ENCODE results near the gene TOR1AIP1. TPM values are rescaled to one million over a fixed set of nuclear protein-coding genes. Genes with fewer than 3 reads are reported as not detected.

The TOR1AIP1 gene
- total RNA-seq, 1 donor from 2014 or later, result 50.5 TPM

DNA sequence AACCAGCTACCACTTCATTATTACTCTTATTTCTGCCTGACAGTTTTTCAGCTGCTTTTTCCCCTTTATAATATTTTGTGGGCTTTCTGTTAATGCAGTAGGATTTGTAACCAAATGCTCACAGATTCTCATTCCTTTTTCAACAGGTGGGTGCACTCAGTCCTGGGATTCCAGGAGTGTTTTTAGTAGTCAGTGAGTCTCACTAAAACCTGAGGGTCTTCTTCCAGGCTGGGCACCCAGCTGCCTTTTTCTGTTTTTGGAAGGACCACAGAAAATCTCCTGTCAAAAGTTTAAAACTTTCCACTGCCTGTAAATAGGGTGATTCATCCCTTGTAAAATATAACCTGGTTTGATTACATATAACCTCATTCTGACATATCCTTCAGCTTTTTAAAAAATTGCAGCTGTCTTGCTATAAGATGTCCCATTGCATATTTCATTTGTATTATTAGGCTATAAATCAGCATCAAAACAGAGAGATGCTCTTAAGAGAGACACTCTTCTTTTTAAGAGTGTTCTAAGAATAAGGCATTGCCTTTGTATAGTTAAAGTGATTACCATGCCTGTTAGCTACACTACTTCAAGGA is 55.7 kb downstream of the TOR1AIP1 start:
- no peak overlapping the region for H3K4me3 ChIP-seq (ENCODE audit: low read depth, low read length)
- DNase-seq (ENCODE audit: low read depth), result no peak
- TF ChIP-seq, protein P1, sequence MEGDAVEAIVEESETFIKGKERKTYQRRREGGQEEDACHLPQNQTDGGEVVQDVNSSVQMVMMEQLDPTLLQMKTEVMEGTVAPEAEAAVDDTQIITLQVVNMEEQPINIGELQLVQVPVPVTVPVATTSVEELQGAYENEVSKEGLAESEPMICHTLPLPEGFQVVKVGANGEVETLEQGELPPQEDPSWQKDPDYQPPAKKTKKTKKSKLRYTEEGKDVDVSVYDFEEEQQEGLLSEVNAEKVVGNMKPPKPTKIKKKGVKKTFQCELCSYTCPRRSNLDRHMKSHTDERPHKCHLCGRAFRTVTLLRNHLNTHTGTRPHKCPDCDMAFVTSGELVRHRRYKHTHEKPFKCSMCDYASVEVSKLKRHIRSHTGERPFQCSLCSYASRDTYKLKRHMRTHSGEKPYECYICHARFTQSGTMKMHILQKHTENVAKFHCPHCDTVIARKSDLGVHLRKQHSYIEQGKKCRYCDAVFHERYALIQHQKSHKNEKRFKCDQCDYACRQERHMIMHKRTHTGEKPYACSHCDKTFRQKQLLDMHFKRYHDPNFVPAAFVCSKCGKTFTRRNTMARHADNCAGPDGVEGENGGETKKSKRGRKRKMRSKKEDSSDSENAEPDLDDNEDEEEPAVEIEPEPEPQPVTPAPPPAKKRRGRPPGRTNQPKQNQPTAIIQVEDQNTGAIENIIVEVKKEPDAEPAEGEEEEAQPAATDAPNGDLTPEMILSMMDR (conservative IDR thresholded peaks at IDR 0.05; ENCODE audit: low read depth, low read length), result no peak

DNA sequence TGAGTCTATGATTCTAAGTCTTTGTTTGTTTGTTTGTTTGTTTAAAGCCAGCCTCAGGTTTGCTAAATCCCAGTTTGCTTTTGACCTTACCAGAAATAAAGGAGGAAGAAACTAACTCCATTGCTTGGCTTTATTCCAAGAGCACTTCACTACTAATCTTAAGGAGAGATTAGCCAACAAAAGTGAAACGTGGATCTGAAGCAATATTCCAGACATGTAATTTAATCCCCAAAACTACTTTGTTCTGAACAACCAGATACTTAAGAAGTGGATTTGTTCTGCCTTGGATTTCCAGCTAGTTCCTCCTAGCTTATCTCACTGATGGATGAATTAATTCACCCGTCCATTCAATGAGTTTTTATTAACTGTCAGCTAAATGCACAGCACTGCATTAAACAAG is 56.7 kb downstream of the TOR1AIP1 start:
- DNase-seq (ENCODE audit: low read depth), result no peak
- H3K4me3 ChIP-seq (ENCODE audit: low read depth, low read length), result no peak overlapping the region
- TF ChIP-seq, protein P1 (conservative IDR thresholded peaks at IDR 0.05; ENCODE audit: low read depth, low read length), result no peak

DNA sequence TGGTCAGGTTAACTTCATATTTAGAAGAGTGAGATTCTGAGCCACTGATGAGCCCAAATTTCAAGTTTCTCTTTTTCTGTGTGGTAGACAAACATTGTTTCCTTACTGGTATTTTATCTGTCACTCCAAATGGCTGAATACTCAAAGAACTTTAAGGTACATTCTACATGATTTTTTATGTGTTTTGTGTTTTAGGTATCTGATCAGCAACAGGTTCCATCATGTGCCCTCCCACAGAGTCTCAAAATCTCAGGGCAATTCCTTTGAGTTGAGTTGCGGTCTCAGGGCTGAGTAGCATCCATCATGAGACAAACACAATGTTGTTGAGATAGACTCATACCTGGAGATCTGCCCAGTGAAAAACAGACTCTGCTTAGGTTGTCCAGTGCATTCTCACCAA is 57.9 kb downstream of the TOR1AIP1 start:
- DNase-seq (ENCODE audit: low read depth), result no peak
- TF ChIP-seq, protein P1 (conservative IDR thresholded peaks at IDR 0.05; ENCODE audit: low read depth, low read length), result no peak
- no peak overlapping the region for H3K4me3 ChIP-seq (ENCODE audit: low read depth, low read length)

DNA sequence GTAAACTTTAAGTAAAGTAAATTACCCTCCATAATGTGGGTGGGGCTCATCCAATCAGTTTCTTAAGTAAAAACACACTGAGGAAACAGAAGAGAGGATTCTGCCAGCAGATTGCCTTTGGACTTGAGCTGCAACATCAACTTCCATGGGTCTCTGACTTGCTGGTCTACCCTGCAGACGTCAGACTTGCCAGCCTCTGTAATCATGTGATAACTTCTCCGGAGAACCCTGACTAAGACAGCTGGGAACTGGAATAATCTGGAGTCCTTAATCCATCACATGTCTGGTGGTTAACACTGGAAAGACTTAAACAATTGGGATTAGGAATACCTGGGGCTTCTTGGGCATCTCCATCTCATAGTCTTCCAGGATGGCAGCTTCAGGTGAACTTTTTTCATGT is 59.4 kb downstream of the TOR1AIP1 start:
- no peak for DNase-seq (ENCODE audit: low read depth)
- no peak overlapping the region for H3K4me3 ChIP-seq (ENCODE audit: low read depth, low read length)
- TF ChIP-seq, protein P1 (conservative IDR thresholded peaks at IDR 0.05; ENCODE audit: low read depth, low read length), result no peak

DNA sequence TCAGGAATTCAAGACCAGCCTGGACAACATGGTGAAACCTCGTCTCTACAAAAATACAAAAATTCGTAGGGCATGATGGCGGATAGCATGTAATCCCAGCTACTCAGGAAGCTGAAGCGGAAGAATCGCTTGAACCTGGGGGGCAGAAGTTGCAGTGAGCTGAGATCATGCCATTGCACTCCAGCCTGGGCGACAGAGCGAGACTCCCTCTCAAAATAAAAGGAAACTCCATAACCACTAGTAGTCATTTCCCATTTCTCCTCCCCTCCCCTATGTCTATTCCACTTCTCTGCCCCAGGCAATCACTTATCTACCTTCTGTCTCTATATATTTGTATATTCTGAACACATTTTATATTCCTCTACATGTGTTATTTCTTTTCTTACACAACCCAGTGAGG is 68.6 kb downstream of the TOR1AIP1 start:
- TF ChIP-seq, protein P1 (conservative IDR thresholded peaks at IDR 0.05; ENCODE audit: low read depth, low read length), result no peak
- no peak for DNase-seq (ENCODE audit: low read depth)
- H3K4me3 ChIP-seq (ENCODE audit: low read depth, low read length), result no peak overlapping the region

DNA sequence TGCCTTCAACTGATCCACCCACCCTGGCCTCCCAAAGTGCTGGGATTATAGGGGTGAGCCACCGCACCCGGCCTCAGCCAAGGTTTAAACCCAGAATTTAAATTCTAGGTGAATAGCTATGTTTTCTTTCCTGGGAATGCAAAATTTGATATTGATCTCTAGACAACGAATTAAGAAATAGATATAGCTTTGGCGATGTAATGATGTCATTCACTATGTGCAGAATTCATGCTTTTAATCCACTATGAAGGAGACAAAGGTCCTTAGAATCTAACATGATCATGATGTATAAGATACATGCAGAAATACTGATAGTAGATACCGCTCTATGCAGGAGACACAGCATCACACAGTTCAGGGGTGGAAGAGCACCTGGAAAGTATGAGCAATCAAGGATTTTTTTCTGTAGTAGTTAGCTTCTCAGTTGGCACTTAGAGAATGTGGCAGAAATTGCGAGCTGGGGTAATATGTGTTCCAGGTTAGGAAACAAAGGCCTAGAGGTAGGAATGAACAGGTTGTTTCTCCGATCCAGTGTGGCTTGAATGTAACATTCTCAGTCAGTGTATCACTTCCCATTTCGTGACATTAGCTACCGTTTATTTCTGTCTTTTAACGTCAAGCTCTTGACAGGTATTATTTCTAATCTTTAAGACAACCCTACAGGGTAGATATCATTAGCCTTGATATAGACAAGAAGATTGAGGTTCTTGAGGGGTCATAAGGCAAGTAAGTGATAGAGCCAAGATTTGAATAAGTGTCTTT is 69.5 kb downstream of the TOR1AIP1 start:
- H3K4me3 ChIP-seq (ENCODE audit: low read depth, low read length), result no peak overlapping the region
- DNase-seq (ENCODE audit: low read depth), result no peak
- TF ChIP-seq, protein P1 (conservative IDR thresholded peaks at IDR 0.05; ENCODE audit: low read depth, low read length), result no peak

DNA sequence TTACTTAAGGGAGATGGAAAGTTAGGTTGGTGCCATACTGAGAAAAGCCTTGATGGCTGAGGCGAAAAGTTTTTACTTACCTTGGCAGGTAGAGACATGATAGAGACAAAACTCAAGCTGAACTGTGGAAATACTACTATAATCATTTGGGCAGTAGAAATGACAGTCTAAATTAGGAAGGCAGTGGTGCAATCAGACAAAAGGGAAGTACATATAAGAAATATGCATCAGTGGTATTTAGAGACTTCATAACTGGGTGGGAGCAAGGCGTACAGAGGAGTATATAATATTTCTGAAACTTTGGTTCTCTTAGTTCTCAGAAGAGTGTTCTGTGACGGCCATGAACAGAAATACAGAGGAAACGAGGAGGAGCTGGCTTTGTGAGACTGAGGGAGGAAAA is 70.1 kb downstream of the TOR1AIP1 start:
- DNase-seq (ENCODE audit: low read depth), result no peak
- TF ChIP-seq, protein P1 (conservative IDR thresholded peaks at IDR 0.05; ENCODE audit: low read depth, low read length), result no peak
- no peak overlapping the region for H3K4me3 ChIP-seq (ENCODE audit: low read depth, low read length)
